GM19468 (cell line): ENCODE results near the gene FAM174C.
A peak's percentile ranks its signal among the peaks of the same experiment; 100 is the strongest.

Experiments
- ATAC-seq: cut with Tn5 transposase; IDR thresholded peaks from one replicate; pipeline ENCODE4 v1.9.1; 2021; ENCODE audit warnings: mild to moderate bottlenecking, moderate library complexity, moderate number of reproducible peaks; ENCODE audit not compliant: unreplicated experiment; ENCODE audit errors: extremely low read depth

The FAM174C gene

DNA sequence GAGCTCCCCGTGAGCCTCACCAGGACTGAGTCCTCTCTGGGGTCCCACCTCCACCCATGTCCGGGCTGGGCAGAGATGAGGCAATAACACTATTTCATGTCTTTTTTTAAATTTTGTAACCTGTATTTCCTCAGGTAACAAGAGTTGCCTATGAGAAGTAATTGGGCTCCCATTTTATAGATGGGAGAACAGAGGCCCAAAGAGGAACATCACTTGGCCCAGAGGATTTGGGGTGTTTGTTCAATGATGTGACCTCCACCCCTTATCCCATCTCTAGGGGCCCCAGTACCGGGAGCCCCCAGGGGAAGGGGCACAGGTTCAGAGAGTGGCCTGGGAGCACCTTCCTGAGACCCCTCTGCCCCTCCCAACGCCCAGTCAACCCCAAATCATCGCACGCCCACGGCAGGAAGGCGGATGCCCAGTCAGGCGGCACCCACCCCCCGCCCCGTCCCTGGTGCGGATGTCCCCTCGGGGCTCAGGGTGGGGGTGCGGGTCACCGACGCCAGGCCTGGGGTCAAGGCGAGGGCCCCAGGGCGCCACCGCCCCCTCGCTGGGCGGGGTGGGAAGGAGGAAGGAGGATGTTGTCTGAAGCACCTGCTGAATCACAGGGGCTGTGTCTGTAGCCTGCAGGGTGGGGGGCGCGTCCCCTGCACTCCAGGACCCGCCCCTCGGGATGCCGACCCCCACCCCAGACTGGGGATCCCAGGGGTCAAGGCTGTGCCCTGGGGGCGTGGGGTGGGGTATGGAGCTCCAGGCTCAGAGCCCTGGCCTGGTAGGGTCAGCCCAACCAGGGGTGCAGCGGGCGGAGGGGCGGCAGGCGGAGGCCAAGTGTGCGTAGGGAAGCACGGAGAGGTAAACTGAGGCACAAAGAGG is 15.2 kb upstream of the FAM174C start:
- no peak for ATAC-seq

DNA sequence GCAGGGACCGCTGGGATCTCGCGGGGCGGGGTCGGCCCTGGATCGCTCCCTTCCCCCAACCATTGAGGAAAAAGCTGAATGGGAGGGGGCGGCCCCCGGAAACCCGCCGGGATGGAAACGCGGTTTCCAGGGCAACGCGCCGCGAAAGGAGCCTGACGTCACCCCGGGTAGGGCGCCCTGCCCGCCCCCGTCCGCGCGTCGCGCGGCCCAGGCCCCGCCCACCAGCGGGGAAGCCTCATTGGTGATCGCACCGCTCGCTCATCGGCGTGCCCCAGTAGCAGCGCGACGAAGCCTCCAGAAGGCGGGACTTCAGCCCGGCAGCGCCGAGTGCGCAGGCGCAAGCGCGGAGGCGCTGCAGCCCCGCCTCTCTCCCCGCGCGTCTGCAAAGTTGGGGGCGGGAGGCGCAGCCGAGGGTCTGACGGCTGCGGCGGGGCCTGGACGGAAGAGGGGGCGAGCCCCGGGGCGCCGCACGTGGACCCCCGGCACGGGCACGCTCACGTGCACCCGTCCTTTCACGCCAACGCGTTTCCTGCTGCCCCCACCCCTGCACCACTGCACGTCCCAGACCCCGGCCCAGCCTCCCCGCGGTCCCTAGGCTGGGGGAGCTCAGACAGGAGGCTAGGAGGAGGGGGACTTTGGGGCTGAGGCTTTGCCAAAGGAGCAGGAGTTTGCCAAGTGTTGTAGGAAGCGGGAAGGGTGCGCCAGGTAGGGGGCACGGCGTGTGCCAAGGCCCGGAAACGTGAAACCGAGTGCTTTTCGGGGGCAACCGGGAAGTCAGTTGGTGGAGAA is 14.4 kb upstream of the FAM174C start:
- peak; percentile 61 for ATAC-seq

DNA sequence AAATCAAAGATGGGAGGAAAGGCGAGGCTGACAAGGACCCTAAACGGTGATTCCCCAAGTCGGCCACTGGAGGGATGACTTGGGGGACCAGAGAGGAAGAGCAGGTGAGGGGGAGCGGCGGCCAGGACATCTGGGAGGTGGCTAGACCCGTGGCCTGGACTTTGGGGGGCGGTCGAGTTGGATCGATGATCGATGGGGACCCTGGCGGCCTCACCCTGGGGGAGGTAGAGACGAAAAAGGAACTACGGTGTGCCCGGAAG is 13.9 kb upstream of the FAM174C start:
- no peak for ATAC-seq

DNA sequence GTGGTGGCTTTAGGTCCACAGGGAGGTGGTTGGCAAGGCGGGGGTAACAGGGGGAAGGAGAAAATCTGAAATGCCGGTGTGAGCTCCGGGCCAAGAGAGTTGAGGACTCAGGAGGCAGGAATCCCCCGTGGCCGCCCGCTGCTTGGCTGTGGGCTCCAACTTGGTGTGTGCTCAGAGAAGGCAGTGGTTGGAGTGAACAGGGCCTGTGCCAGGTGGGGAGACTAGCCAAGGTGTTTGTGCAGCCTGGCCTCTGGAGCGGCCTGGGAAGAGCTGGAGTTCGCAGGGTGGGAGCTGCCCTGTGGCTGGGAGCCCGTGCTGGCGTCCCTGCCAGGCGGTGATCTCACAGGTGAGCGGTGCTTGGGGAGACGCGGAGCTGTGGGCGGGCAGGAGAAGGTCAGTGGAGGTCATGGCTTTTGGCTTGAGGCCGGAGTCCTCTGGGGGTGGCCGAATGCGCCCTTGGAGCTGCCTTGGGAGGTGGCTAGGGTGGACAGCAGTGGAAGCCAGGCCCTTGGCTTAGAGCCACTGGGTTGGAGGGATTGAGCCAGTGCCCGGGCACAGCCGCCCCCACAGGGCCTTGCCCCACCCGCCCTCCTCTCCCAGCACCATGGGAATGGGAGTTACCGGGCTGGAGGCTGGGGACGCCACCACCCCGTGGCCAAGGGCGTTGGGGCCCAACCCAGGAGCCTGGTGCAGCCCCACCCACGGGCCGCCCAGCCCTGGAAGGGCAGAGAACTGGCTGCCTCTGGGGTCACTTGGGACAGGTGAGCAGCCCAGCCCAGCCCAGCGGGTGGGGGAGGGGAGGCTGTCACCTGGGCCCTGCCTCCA is 13.3 kb upstream of the FAM174C start:
- no peak for ATAC-seq

DNA sequence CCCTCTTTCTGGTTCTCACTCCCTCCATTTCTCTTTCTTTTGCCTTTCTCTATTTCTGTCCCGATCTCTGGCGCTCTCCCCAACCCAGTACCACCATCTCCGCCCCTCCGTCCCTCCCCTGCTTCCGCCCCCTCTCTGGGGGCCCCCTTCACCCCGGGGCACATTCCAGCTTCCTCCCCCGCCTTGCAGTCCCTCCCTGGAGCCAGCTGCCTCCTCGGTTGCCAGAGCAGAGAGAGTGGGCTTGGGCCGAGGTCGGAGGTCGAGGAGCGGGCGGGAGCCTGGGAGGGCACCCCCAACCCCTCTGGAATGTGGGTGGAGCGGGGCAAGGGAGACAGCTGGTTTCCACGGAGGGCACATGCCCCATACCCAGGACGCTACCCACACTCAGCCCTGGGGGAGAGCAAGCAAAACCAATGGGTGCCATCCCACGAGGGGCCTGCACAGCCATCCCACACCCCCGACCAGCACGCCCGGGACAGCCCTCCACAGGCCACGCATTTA is 12.7 kb upstream of the FAM174C start:
- ATAC-seq: no peak

DNA sequence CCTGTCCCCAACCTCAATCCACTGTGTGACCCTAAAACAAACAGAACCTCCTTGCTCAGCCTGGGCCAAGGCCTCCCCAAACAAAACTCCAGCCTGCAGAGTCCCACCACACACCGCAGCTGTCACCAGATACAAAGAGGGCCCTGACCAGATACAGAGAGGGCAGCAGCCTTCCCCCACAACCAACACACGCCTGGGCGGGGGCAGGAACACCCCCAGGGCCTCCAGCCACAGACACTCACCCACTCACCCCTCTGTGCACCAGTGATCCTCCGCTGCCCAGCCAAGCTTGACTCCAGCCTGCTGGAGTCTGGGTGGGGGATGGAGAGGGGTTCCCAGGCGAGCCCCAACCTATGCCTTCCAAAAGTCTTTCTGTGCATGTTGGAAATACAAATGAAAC is 12.1 kb upstream of the FAM174C start:
- ATAC-seq: no peak

DNA sequence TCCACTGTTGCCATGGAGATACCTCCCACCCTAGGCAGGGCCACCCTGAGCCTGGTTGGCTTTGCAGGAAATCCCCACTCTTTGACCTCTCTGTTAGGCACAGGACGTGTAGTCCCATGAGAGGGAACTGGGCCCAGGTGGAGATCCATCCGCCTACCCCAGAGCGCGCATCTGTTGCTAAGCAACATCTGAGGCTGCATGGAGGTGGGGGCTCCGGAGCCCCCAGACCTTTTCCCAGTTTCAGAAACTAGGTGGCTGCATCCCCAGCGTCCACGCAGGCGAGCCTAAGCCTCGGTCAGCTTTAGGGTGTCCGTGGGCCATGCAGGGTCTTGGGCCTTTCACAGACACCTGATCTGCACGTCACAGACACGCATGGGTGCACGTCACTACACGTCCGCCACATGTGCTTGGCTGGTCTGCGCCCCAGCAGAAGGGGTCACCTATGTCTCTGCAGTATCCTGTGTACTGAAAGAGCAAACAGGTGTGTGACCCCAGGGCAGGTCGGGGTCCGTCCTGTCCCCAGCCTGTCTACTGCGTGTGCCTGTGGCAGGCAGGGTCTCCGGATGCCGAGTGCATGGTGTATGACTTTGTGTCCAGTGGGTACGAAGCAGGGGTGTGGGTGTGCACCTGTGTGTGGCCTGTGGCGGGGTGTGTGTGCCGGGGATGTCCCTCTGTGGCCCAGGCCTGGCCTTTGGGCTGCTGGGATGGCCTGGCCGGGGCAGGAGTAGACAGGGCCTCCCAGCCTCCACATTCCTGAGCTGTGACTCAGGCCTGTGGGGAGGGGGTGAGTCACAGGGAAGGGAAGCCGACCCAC is 10.3 kb upstream of the FAM174C start:
- ATAC-seq: no peak

DNA sequence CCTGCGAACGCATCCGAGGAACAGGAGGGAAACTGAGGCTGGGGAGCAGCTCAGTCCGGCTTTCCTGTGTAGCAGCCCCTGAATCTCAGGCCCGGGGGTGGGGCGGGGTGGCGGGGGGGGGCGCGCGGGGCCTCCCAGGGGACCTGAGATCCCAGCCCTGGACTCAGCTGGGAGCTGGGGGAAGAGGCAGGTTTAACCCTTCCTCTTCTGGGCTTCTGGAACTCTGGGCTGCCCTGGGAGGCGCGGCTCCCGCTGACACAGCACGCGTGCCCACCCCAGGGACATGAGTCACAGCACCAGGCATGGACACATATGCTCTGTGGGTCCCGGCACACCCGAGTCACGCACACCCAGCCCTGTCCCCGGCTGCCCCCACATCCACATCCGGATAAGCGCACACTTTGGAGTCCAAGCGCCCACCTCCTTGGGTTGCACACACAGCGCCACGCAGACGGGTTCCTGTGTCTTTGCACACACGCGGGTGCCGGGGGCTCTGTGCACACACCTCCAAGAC is 9.7 kb upstream of the FAM174C start:
- ATAC-seq: no peak

DNA sequence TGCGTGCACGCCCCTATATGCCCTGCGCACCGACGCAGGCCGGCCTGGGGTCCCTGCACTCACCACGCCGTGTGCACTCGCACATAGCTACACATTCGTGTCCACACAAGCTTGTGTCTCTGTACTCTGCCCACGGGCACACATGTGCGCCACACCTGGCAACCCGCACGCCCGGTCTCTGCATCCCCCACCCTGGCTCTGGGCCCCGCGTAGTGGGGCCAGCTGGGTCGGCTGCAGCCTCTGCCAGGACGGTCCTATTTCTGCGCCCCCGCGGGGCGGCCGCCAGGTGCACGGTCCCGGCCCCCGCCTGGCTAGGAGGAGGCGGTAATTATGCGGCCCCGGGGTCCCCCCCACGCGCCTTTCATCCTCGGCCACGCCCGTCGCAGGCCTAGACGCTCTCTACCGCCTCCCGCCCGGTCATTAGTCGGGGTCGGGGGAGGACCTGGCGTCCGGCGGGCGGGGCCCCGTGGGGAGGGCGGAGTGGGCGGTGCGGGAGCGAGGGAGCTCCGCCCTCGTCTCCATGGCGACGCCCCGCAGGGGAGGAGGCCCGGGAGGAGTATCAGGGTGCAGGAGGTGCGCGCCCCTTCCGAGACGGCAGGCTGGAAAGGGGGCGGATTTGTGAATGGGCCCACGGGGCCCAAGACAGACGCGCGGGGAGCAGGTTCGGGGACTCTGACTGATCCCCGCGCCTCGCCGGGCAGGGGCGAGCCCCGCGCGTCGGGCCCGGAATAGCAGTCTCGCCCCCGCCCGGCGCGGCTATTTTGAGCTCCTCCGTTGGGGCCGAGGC is 9.0 kb upstream of the FAM174C start:
- ATAC-seq: no peak

DNA sequence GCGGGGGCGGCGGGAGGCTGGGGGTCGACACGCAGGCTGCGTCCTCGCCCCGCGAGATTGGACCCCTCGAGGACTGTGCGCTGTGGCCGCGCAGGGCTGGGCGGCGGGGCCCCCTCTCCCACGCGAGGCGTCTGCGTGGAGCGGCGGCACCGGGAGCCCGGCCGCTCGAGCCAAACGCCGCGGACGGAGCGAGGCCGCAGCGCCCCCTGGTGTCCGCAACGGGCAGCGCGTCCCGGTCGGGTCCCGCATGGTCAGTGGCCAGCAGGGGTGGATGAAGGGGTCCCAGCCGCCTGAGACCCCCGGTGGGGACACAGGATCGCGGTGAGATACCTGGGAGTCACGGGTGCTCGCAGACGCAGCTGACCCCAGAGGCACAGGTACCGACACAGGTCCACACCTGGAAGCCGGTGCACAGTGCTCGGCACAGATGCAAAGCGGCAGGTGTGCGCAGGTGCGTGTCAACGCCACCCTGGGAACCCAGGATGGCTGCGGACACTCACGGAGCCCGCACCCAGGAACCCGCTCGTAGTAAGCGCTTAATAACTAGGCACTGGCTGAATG is 8.3 kb upstream of the FAM174C start:
- no peak for ATAC-seq

DNA sequence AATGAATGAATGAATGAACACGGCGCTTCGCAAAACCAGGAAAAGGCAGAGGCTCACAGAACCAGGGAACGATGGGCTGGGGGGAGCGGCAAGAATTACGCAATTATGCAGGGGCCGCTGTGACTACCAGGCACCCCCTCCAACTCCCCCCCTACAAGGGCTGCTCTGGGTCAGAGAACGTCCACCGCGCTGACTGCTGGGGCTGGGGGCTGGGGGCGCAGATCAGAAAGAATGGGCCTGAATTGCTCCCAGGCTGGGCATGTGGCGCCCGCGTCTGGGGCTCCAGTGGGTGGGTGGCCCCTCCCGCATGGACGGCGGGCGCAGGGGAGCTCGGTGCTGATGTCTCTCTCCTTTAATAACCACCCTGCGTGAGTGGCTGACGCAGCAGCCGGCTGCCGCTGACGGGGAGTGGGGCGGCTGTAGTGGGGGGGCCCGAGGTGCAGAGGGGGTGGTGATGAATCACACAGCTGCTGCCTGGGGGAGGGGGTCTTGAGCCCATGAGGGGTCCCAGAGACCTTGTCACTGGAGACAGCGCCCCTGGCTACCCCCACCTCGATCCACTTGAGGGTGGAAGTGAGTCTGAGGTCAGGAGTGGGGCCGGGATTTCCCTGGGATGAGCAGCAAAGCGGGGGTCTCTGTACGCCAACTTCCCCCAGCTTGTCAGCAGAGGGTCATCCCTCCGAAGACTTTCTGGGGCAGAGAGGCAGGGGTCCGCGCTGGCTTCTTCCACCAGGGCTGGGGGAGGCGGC is 7.7 kb upstream of the FAM174C start:
- no peak for ATAC-seq

DNA sequence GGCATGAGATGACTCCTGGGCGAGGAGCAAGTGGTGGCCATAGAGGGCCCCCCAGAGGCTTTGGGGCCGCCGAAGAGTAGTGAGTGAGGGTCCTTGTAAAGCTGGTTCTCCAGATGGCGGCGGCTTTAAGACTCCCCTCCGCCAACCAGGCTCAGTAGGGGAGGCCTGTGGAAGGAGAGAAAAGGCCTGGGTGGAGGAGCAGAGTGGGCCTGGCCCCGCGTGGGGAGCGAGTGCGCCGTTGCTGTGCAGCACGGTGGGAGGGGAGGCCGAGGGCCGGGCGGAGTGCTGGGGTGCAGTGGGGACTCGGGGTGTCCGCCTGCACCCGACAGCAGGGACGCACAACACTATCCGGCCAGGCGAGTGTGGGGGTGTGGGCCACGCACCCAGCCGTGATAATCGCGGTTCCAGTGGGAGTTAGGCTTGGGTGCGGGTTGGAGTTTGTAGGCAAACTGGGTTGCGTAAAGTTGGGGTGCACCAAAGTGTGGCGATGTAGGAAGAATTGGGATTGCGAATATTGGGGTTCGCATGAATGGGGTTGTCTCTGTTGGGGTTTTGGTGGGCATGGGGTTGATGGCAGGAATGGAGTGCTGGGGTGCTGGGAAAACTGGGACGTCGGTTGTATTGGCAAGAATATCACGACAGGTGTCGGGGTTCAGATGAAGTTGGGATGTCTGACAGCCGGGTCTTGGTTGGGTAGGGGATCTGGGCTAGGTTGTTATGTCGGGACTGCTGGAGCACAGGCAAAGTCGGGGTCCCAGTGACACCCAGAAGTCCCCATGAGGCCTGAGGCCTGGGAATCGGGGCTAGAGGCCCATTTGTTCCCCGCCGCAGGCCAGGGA is 6.9 kb upstream of the FAM174C start:
- no peak for ATAC-seq

DNA sequence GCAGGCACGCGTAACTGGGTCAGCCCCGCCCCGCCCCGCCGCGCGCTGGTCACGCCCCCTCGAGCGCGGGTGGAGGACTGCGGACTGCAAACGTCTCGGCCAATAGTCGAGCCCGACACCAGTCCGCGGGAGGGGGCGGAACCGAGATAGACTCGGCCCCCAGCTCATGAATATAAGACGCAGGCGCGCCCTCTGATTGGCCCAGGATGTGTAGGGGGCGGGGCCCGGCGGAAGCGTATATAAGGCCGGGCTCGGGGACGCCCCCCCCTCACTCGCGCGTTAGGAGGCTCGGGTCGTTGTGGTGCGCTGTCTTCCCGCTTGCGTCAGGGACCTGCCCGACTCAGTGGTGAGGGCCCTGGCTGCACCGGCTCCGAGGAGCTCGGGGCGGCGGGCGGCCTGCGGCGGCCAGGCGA is 6.3 kb upstream of the FAM174C start, which contains the start of gene CIRBP:
Gene CIRBP (plus strand): TSS at position 268 of the 413 bp plus-strand sequence. CDS start 1,602 bp downstream, outside the sequence.
- peak; percentile 26 for ATAC-seq

DNA sequence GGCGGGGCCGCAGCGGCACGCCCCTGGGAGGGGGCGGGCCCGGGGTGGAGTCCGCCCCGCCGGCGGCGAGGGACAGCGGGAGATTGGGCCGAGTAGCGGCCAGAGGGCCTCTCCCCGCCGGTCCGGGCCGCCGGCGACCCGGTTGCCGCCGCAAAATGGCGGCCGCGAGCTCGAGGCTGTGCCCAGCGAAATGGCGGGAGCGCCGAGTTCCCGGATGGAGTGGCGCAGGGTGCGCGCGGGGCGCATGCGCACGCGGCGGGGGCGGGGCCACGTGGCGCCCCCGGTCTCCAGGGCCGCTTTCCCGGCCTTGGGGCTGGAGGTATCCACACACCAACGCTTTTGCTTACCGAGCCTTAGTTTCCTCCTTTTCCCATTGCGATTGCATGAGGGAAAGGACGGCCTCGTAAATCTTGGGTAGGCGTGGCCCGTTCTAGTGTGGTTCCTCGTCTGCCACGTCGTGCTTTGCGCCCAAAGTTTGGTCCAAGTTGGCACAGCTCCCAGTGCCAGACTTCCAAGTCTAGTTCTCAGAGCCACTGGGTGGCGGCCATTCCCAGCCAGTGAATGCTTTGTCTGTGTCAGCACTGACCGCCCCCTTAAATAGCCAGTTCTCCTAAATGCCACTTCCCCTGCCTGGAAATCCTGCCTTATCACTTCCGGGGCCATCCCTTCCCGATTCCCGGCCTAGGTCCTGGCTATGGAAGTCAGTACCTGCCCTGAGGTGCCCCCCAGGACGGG is 5.7 kb upstream of the FAM174C start:
- ATAC-seq: peak; percentile 4

DNA sequence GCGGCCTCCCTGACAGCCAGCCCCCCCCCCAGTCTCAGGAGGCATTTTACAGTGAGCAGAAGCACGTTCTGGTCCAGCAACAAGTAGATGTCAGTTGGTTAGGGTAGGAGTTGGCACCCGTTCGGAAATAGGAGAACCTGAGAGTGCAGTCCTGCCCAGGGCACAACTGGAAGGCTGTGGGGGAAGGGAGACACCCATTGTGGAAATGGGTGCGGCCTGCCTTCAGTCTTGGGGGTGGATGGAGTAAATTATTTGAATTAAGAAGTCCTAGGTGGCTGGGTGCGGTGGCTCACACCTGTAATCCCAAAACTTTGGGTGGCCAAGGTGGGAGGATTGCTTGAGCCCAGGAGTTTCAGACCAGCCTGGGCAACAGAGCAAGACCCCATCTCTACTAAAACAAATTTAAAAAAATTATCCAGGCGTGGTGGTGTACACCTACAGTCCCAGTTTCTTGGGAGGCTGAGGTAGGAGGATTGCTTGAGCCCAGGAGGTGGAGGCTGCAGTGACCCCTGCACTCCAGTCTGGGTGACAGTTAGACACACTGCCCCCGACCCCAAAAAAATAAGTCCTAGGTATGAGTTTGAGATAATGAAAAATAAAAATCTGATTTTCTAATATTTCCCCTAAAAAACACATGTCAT is 5.0 kb upstream of the FAM174C start:
- no peak for ATAC-seq
